Ramos (cell line): ENCODE measurements around the gene SSB.
"Not testable (repeated sequence)": the region's sequence is repeated elsewhere in the genome, so short reads cannot be mapped to it uniquely, and the experiment has no call there.

ENCODE experiments used
- in situ Hi-C: fragments of 300-500 bp; cut with MboI; formaldehyde crosslinking; loops from one replicate; pipeline ENCODE4 v1.14.3; 2022; ENCODE audit warnings: low sequenced_read_pairs; ENCODE audit not compliant: unreplicated experiment

SSB gene

DNA sequence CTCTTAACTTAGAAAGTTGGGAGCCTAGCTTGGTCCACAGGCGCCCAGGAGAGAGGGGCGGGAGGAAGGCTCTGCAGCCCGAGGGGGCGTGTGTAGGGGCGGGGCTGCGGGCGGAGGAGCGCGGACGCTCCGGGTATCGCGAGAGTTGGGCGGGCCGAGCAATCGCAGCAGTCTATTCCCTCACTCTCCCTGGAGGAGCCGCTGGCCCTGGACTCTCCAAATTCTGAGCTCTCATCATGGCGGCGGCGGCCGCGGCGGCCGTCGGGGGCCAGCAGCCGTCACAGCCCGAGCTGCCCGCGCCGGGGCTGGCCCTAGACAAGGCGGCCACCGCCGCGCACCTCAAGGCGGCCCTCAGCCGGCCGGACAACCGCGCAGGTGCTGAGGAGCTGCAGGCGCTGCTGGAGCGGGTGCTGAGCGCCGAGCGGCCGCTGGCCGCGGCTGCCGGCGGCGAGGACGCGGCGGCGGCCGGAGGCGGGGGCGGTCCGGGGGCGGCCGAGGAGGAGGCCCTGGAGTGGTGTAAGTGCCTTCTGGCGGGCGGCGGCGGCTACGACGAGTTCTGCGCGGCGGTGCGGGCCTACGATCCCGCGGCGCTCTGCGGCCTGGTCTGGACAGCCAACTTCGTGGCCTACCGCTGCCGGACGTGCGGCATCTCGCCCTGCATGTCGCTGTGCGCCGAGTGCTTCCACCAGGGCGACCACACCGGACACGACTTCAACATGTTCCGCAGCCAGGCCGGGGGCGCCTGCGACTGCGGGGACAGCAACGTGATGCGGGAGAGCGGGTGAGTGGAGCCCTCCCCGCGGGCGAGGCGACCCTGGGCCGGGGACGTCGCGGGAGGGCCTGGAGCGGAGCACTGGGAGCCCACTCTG lies 28.8 kb downstream of the SSB start, which contains the start of gene UBR3:
Gene UBR3, plus strand, starts transcription at position 183 of the 869 bp plus-strand sequence. Its CDS starts 54 bp downstream, at position 237.
- in situ Hi-C loops, result no loop called here

- in situ Hi-C loops, result no loop called here
Observed at GRCh38 chr2:169828141-169828811, 29.6 kb downstream of the SSB start.

DNA sequence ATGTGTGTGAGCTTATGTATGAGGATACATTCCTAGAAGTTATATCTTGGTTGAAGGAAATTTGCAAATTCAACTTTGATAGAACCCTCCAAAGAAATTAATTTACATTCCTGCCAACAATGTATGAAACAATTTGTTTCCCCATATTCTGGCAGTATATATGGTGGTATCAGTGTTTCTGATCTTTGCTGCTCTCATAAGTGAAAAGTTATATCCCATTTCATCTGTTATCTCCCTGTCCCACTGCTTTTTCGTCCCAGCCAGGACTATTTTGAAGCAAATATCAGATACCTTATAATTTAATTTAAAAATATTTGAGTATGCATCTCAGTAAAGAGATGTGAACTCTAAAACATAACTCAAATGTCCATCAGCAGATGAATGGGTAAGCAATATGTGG lies 35.7 kb downstream of the SSB start:
- in situ Hi-C loops, result no loop called here

GRCh38 chr2:169838743-169839489 lies 40.2 kb downstream of the SSB start:
- in situ Hi-C loops, result no loop called here

GRCh38 chr2:169839954-169840746 lies 41.5 kb downstream of the SSB start:
- in situ Hi-C loops, result no loop called here

- in situ Hi-C loops, result no loop called here
Observed at GRCh38 chr2:169840747-169841142, 42.1 kb downstream of the SSB start.

DNA sequence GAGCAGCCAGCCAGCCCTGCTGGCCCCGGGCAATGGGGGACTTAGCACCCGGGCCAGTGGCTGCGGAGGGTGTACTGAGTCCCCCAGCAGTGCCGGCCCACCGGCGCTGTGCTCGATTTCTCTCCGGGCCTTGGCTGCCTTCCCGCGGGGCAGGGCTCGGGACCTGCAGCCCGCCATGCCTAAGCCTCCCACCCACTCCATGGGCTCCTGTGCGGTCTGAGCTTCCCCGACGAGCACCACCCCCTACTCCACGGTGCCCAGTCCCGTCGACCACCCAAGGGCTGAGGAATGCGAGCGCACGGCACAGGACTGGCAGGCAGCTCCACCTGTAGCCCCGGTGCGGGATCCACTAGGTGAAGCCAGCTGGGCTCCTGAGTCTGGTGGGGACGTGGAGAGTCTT lies 43.0 kb downstream of the SSB start:
- in situ Hi-C loops, result not testable (repeated sequence)

DNA sequence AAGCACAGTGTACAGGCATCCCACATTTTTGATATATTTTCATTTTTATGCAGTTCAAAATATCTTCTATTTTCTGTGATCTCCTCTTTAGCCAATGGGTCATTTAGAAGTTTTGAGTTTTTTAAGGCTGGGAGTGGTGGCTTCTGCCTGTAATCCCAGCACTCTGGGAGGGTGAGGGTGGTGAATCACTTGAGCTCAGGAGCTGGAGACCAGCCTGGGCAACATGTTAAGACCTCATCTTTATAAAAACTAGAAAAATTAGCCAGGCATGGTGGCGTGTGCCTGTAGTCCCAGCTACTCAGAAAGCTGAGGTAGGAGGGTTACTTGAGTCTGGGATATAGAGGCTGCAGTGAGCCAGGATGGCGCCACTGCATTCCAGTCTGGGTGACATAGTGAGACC lies 46.3 kb downstream of the SSB start:
- in situ Hi-C loops, result no loop called here

- in situ Hi-C loops, result not testable (repeated sequence)
Observed at GRCh38 chr2:169848959-169849693, 50.5 kb downstream of the SSB start.

DNA sequence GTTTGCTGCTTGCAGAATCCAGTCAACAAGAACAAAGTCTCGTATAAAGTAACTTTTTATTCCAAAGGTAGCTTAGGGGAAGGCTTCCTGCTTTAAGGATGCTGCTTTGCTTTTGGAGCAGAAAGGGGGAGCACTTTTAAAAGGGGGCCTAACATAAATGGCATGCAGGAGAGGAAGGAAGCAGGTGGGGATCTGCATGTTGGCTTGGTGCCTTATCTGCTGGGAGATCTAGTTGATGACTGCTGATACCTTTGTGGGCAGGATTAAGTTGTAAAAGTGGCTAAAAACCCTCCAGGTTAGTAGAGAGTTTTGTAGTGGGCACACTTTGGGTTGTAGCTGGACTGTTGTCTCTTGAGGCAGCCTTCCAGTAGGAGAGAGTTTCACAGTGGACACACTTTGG lies 51.0 kb downstream of the SSB start:
- in situ Hi-C loops, result no loop called here

DNA sequence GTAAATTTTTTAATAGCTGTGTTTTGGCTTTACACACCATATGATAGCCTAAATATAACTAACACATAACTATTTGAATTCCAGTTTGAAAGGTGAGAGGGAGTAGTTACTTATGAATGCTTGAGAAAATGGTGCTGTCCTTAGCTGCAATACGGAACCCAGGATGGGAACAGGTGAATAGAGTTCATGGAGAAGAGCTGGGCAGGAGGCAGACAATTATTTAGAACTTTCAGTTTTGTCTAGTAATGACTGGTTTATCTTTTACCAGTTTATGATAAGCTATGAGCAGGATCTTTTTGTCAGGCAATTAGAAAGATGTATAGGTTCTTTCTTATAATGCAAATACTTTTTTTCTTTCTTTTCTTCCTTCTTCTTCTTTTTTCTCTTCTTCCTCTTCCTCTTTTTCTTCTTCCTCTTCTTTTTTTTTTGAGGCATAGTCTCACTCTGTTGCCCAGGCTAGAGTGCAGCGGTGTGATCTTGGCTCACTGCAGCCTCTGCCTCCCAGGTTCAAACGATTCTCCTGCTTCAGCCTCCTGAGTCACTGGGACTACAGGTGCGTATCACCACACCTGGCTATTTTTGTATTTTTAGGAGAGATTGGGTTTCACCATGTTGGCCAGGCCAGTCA lies 54.5 kb downstream of the SSB start:
- in situ Hi-C loops, result no loop called here

DNA sequence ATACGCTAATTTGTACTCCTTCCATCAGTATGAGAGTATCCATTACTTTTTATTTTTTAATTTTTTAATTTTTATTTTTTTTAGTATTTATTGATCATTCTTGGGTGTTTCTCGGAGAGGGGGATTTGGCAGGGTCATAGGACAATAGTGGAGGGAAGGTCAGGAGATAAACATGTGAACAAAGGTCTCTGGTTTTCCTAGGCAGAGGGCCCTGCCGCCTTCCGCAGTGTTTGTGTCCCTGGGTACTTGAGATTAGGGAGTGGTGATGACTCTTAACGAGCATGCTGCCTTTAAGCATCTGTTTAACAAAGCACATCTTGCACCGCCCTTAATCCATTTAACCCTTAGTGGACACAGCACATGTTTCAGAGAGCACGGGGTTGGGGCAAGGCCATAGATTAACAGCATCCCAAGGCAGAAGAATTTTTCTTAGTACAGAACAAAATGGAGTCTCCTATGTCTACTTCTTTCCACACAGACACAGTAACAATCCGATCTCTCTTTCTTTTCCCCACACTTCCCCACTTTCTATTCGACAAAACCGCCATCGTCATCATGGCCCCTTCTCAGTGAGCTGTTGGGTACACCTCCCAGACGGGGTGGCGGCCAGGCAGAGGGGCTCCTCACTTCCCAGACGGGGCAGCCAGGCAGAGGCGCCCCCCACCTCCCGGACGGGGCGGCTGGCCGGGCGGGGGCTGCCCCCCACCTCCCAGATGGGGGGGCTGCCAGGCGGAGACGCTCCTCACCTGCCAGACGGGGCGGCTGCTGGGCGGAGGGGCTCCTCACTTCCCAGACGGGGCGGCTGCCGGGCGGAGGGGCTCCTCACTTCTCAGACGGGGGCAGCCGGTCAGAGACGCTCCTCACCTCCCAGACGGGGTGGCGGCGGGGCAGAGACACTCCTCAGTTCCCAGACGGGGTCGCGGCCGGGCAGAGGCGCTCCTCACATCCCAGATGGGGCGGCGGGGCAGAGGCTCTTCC lies 56.9 kb downstream of the SSB start:
- in situ Hi-C loops, result not testable (repeated sequence)

GRCh38 chr2:169859423-169859822 lies 60.8 kb downstream of the SSB start:
- in situ Hi-C loops, result no loop called here

DNA sequence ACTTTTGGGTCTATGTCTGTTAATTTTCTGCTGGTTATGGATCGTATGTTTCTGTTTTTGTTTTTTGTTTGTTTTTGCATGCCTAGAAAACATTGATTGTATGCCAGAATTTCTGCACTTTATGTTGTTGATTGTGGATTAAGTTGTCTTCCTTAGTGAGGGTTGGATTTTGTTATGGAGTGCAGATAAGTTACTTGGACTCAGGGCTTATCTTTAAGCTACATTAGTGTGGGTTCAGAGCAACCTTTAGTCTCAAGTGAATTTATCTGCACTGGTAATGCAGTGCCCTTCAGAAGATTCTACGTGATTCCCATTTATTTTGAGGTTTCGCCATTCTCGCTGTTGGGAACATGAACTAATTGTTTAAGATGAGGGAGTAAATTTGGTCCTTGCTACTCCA lies 61.5 kb downstream of the SSB start:
- in situ Hi-C loops, result no loop called here
